OCI-LY7 (cell line): ENCODE results near the gene FARSB. TPM values are rescaled to one million over a fixed set of nuclear protein-coding genes. Genes with fewer than 3 reads are reported as not detected.

Source experiments
- BruUV-seq: library from RNA; stranded (reverse); fragments of 400-500 nt; replicated peaks from 2 replicates; lab custom pipeline; 2021; lab: Mats Ljungman, UMichigan
- CTCF ChIA-PET: fragments of 300-600 bp; sonication (Branson Sonifier 250); formaldehyde crosslinking; loops from one replicate; lab custom pipeline; 2022; ENCODE audit warnings: antibody characterized with exemption; ENCODE audit not compliant: unreplicated experiment; lab: Charles Lee
- POLR2A ChIA-PET: fragments of 300-600 bp; sonication (Branson Sonifier 250); formaldehyde crosslinking; loops from one replicate; lab custom pipeline; 2022; ENCODE audit warnings: antibody characterized with exemption; lab: Charles Lee
- DNase-seq: peaks from one replicate; pipeline ENCODE4 v3.0.0-alpha.2; 2015; ENCODE audit warnings: low spot score
- H2AFZ ChIP-seq: fragments of 200-600 bp; sonication (generic), shearing (Covaris generic); 2 replicates; pipeline ENCODE4 v1.6.1; 2014; ENCODE audit warnings: mild to moderate bottlenecking, antibody characterized with exemption, low read length, moderate library complexity
- H3K27ac ChIP-seq: fragments of 200-600 bp; sonication (generic); 2 replicates; pipeline ENCODE4 v1.5.1; 2014; ENCODE audit warnings: mixed run types, low read depth, mild to moderate bottlenecking, moderate library complexity, low read length, inconsistent platforms; ENCODE audit not compliant: poor library complexity, severe bottlenecking
- H3K36me3 ChIP-seq: fragments of 200-600 bp; sonication (generic); 2 replicates; pipeline ENCODE4 v1.6.1; 2014; ENCODE audit warnings: mild to moderate bottlenecking, antibody characterized with exemption, low read length, moderate library complexity, mixed read lengths; ENCODE audit not compliant: insufficient read depth
- H3K4me1 ChIP-seq: fragments of 200-600 bp; sonication (generic); 2 replicates; pipeline ENCODE4 v1.5.1; 2014; ENCODE audit warnings: mild to moderate bottlenecking, low read length; ENCODE audit not compliant: insufficient read depth, poor library complexity, severe bottlenecking
- H3K4me2 ChIP-seq: fragments of 200-600 bp; sonication (generic); 2 replicates; pipeline ENCODE4 v1.6.1; 2014; ENCODE audit warnings: mild to moderate bottlenecking, low read length
- H3K4me3 ChIP-seq: fragments of 200-600 bp; sonication (generic); 2 replicates; pipeline ENCODE4 v1.5.1; 2014; ENCODE audit warnings: mild to moderate bottlenecking, low read depth, low read length; ENCODE audit not compliant: poor library complexity, severe bottlenecking
- H3K79me2 ChIP-seq: fragments of 200-600 bp; sonication (generic); 2 replicates; pipeline ENCODE4 v1.6.1; 2016; ENCODE audit warnings: low read depth, mild to moderate bottlenecking, low read length, moderate library complexity, mixed read lengths; ENCODE audit not compliant: insufficient read depth
- H3K9me2 ChIP-seq: fragments of 200-600 bp; sonication (generic); 2 replicates; pipeline ENCODE4 v1.6.1; 2016; ENCODE audit warnings: mild to moderate bottlenecking, low read length, mixed read lengths; ENCODE audit not compliant: insufficient read depth
- H3K9me3 ChIP-seq: fragments of 200-600 bp; sonication (generic); 2 replicates; pipeline ENCODE4 v1.6.1; 2014; ENCODE audit warnings: mild to moderate bottlenecking, mixed run types, low read length, mixed read lengths
- H4K20me1 ChIP-seq: fragments of 200-600 bp; sonication (generic); 2 replicates; pipeline ENCODE4 v1.6.1; 2014; ENCODE audit warnings: mild to moderate bottlenecking, antibody characterized with exemption, low read length, moderate library complexity, mixed read lengths; ENCODE audit not compliant: insufficient read depth
- CTCF ChIP-seq: fragments of 200-600 bp; sonication (generic); conservative IDR thresholded peaks from 2 replicates; pipeline ENCODE4 v1.5.1; 2014; ENCODE audit warnings: mild to moderate bottlenecking, antibody characterized with exemption, low read length, moderate library complexity, mixed read lengths
- EZH2phosphoT487 ChIP-seq: fragments of 200-600 bp; sonication (generic); IDR thresholded peaks from 2 replicates; pipeline ENCODE4 v1.6.1; 2018; ENCODE audit warnings: low read depth, borderline replicate concordance, mild to moderate bottlenecking, mixed run types, antibody characterized with exemption, low read length, moderate library complexity, mixed read lengths
- intact Hi-C: fragments of 100-400 bp; cut with micrococcal nuclease; formaldehyde crosslinking; loops from one replicate; pipeline ENCODE4 v1.10.0; 2022; ENCODE audit not compliant: unreplicated experiment
- total RNA-seq, 2 experiments: library from RNA; depleted of rRNA in 1 of 2; stranded (reverse); fragments of >200 nt in 1 of 2; shearing (Covaris generic) in 1 of 2; gene quantifications; 2 replicates each; pipeline ENCODE4 v1.2.3, GENCODE V29; 2014 to 2022

The FARSB gene
- total RNA-seq, 2 experiments from 2014 or later, result 24.9 to 46.7 TPM

GRCh38 chr2:222671259-222672067, 15.6 kb upstream of the FARSB start, which contains the start of gene MOGAT1:
Gene MOGAT1, plus strand, starts transcription at chr2:222671658. Its CDS starts 128 bp downstream, at chr2:222671786.
- TF ChIP-seq EZH2phosphoT487, result no peak
- no peak for TF ChIP-seq CTCF
- Histone ChIP-seq H3K4me3 (no peak within 1 kb of the TSS), H3K9me3 (no peaks in the 10 kb centered on the region), H2AFZ (no peak within 1 kb of the TSS), H3K79me2 (no peaks in the 10 kb centered on the region), H3K36me3 (no peaks in the 10 kb centered on the region), H3K4me1 (no peaks in the 10 kb centered on the region), H3K9me2 (no peaks in the 10 kb centered on the region), H3K4me2 (no peak within 1 kb of the TSS), H3K27ac (no peak within 1 kb of the TSS), H4K20me1 (no peaks in the 10 kb centered on the region)
- intact Hi-C loops, result no loop called here
- DNase-seq, result no peak
- BruUV-seq, result no TSS peak
- ChIA-PET CTCF (no interaction called here), POLR2A (no interaction called here)

GRCh38 chr2:222670191-222671038, 14.5 kb upstream of the FARSB start:
- ChIA-PET POLR2A (interaction anchor here (2.4 kb wide), 1 partner anchor 9 kb away, joined by 5 read pairs; no protein-coding TSS in a partner anchor), CTCF (no interaction called here)
- no peaks in the 10 kb centered on the region for H3K4me1 ChIP-seq
- no peak overlapping the region for H3K27ac ChIP-seq
- no peaks in the 10 kb centered on the region for H3K36me3 ChIP-seq
- H3K4me3 ChIP-seq, result no peak overlapping the region
- no peaks in the 10 kb centered on the region for H4K20me1 ChIP-seq
- TF ChIP-seq EZH2phosphoT487 (no peak), CTCF (no peak)
- H3K79me2 ChIP-seq, result no peaks in the 10 kb centered on the region
- BruUV-seq, result no TSS peak
- intact Hi-C loops, result no loop called here
- H3K4me2 ChIP-seq, result no peak overlapping the region
- no peaks in the 10 kb centered on the region for H3K9me2 ChIP-seq
- no peak for DNase-seq
- no peaks in the 10 kb centered on the region for H3K9me3 ChIP-seq
- H2AFZ ChIP-seq, result no peak overlapping the region
